KMS-11 (cell line): ENCODE data around the gene FKBP2.
"Not testable (repeated sequence)": the region's sequence is repeated elsewhere in the genome, so short reads cannot be mapped to it uniquely, and the experiment has no call there.

Experiments
- H2AFZ ChIP-seq: fragments of 200-600 bp; sonication (generic); 2 replicates; pipeline ENCODE4 v1.6.1; 2016; ENCODE audit warnings: antibody characterized with exemption, mixed run types, low read depth
- H3K27ac ChIP-seq: fragments of 200-600 bp; sonication (generic); 2 replicates; pipeline ENCODE4 v1.6.1; 2016; ENCODE audit warnings: mild to moderate bottlenecking, mixed run types
- H3K27me3 ChIP-seq: fragments of 200-600 bp; sonication (generic); 2 replicates; pipeline ENCODE4 v1.6.1; 2017; ENCODE audit warnings: mild to moderate bottlenecking, low read depth, mixed run types, moderate library complexity; ENCODE audit not compliant: insufficient read depth
- H3K36me3 ChIP-seq: fragments of 200-600 bp; sonication (generic); 2 replicates; pipeline ENCODE4 v1.6.1; 2017; ENCODE audit warnings: mild to moderate bottlenecking, mixed run types; ENCODE audit not compliant: insufficient read depth
- H3K4me1 ChIP-seq: fragments of 200-600 bp; sonication (generic); 2 replicates; pipeline ENCODE4 v1.6.1; 2016; ENCODE audit warnings: mild to moderate bottlenecking, low read depth, mixed run types; ENCODE audit not compliant: poor library complexity, severe bottlenecking
- H3K4me2 ChIP-seq: fragments of 200-600 bp; sonication (generic); 2 replicates; pipeline ENCODE4 v1.7.0; 2016; ENCODE audit warnings: mild to moderate bottlenecking, mixed run types
- H3K4me3 ChIP-seq: fragments of 200-600 bp; sonication (generic); IDR thresholded peaks from 2 replicates; pipeline ENCODE4 v1.6.1; 2017; ENCODE audit warnings: low read depth, low read length, mixed read lengths; ENCODE audit not compliant: insufficient read depth
- H3K79me2 ChIP-seq: fragments of 200-600 bp; sonication (generic); 2 replicates; pipeline ENCODE4 v1.6.1; 2016; ENCODE audit warnings: low read depth, mixed run types; ENCODE audit not compliant: insufficient read depth
- H3K9ac ChIP-seq: fragments of 200-600 bp; sonication (generic); 2 replicates; pipeline ENCODE4 v1.6.1; 2016; ENCODE audit warnings: mild to moderate bottlenecking, mixed run types
- H4K20me1 ChIP-seq: fragments of 200-600 bp; sonication (generic); 2 replicates; pipeline ENCODE4 v1.6.1; 2016; ENCODE audit warnings: mild to moderate bottlenecking, mixed run types; ENCODE audit not compliant: insufficient read depth
- CTCF ChIP-seq: fragments of 200-600 bp; sonication (generic); conservative IDR thresholded peaks from 2 replicates; pipeline ENCODE4 v1.6.1; 2017; ENCODE audit warnings: low read depth, mild to moderate bottlenecking, antibody characterized with exemption, low read length, moderate library complexity, mixed read lengths

The FKBP2 gene

GRCh38 chr11:64244966-64245365, 4.1 kb downstream of the FKBP2 start:
- Histone ChIP-seq H3K36me3 (peaks cover 4% of the 10 kb centered on the region; the same call in 1 of the 2 replicates), H3K27ac (peak overlapping the region; percentile 66; the same call in 1 of the 2 replicates), H3K4me2 (peak overlapping the region; percentile 73), H3K4me3 (no peak overlapping the region), H3K4me1 (peaks cover 26% of the 10 kb centered on the region), H3K27me3 (no peaks in the 10 kb centered on the region), H4K20me1 (no peaks in the 10 kb centered on the region), H2AFZ (no peak overlapping the region), H3K9ac (peak overlapping the region; percentile 81; the same call in 1 of the 2 replicates), H3K79me2 (peaks cover 31% of the 10 kb centered on the region)
- no peak for TF ChIP-seq CTCF

DNA sequence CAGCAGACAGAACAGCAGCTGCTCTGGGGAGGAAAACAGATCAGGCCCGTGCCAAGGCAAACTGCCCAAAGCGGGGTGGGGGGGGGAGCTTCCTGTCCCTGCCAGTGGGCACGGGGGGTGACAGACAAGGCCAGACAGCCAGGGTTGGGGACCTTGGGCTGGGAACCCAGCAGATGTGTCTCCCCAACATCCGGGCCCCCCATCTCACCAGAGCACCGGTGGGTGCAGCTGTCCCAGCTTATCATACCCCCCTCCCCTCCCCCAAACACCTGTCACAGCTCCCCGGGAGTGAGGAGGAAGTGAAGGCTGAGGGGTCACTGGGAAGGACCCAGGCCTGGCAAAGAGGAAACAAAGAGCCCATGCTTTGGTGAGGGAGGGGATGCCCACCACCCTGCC, 4.5 kb downstream of the FKBP2 start:
- H2AFZ ChIP-seq, result no peak overlapping the region
- H3K9ac ChIP-seq, result peak overlapping the region; percentile 81
- H3K4me3 ChIP-seq, result no peak overlapping the region
- H4K20me1 ChIP-seq, result no peaks in the 10 kb centered on the region
- peaks cover 22% of the 10 kb centered on the region for H3K4me1 ChIP-seq
- peak overlapping the region; percentile 73 for H3K4me2 ChIP-seq
- peaks cover 31% of the 10 kb centered on the region for H3K79me2 ChIP-seq
- peak overlapping the region; percentile 66 for H3K27ac ChIP-seq
- TF ChIP-seq CTCF, result no peak
- H3K27me3 ChIP-seq, result no peaks in the 10 kb centered on the region
- peaks cover 4% of the 10 kb centered on the region; the same call in 1 of the 2 replicates for H3K36me3 ChIP-seq

DNA sequence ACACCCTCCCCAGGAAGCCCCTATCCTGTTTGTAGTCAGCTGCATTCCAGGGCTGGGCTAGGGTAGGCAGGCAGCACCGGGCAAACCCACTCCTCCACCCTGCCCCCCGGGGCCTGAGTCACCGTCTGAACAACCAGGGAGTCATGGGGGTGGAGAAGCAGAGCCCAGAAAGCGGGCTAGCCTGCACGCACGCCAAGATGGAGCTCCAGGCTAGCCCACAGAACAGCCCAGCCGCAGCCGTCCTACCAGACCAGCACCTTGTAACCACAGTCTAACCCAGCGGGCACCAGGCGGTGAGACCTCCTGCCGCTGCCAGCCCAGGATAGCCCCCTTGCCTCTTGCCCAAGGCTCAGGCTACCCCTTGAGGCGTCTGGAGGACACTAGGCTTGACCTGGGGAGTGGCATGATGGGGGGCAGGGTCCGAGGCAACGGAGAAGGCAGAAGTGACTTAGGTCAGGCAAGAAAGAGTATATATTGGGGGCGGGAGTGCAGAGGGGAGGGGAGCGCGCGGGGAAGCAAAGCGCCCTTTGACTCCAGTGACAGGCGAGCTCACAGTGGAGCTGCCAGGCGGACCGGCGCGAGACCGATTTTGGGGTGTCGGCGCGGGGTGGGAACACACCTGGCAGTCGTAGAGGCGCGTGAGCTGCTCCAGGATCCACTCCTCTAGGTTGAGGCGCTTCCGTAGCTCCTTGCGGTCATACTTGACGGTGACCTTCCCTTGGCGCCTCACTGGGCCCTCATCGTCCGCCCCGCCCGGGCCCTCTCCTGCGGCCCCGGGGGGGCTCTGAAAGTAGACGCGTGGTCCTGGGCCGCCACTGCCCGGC, 5.1 kb downstream of the FKBP2 start:
- Histone ChIP-seq H3K9ac (peak overlapping the region; percentile 81), H2AFZ (no peak overlapping the region), H3K4me1 (peaks cover 21% of the 10 kb centered on the region), H3K79me2 (peaks cover 31% of the 10 kb centered on the region), H3K36me3 (peaks cover 4% of the 10 kb centered on the region; the same call in 1 of the 2 replicates), H4K20me1 (no peaks in the 10 kb centered on the region), H3K27ac (peak overlapping the region; percentile 66), H3K27me3 (no peaks in the 10 kb centered on the region), H3K4me2 (peak overlapping the region; percentile 73), H3K4me3 (no peak overlapping the region)
- TF ChIP-seq CTCF, result no peak

- not testable (repeated sequence) for H4K20me1 ChIP-seq, H2AFZ ChIP-seq, H3K4me2 ChIP-seq, H3K36me3 ChIP-seq, H3K27me3 ChIP-seq, H3K4me3 ChIP-seq
- peak overlapping the region; percentile 81 for H3K9ac ChIP-seq
- peak overlapping the region; percentile 66 for H3K27ac ChIP-seq
- H3K4me1 ChIP-seq, result peaks cover 21% of the 10 kb centered on the region
- H3K79me2 ChIP-seq, result peaks cover 31% of the 10 kb centered on the region
Observed at GRCh38 chr11:64246621-64246870, 5.7 kb downstream of the FKBP2 start.
